ENCODE results near the gene GJC1.

GJC1 gene

DNA sequence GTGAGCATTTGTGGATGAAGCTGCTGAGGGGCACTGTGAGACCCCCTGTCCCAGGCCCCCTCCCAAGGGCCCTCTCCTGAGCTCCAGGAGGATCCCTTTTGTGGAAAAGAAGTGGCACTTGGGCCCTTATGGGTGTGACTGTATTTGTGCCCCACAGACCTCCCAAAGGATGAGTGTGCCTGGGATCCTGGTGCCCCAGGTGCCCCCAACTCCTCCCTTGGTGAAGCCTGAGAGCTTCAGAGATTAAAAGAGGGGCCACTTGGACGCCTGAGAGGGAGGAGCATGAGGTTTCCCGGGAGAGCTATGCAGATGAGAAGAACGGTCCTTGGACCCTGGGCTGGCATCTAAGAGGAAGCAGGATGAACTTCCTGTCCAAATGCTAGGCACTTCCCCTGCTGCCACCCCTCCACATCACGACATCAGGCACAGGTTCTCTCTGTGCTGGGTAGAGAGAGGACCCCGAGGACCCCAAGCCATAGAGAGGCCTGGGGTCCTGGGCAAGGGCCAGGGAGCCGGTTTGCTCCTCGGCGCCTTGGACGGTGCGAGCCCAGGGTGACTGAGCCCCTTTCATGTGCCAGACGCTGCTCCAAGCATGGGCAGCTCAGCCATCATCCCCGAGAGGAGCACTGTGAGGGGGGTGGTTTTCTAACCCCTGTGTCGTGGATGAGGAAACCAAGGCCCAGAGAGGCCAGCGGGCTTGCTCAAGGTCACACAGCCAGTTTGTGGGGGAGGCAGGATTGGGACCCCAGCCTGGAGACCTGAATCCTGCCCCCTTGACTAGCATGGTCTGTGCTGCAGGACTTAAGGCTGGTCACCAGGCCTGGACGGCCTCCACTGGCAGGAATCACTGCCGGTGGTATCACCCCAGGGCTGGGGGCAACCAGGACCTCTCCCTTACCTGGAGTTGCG lies 76.9 kb downstream of the GJC1 start:
- H3K9me3 ChIP-seq (ENCODE audit: control insufficient read depth, low read length), result no peaks in the 10 kb centered on the region
- no peaks in the 10 kb centered on the region for H3K4me1 ChIP-seq (ENCODE audit: control insufficient read depth, insufficient read depth, low read length)
- H3K4me3 ChIP-seq (ENCODE audit: low read length), result no peak overlapping the region
- peaks cover 6% of the 10 kb centered on the region for H3K27me3 ChIP-seq (replicated peaks; ENCODE audit: control insufficient read depth, insufficient read depth, low read length)
- H3K9ac ChIP-seq (ENCODE audit: low read length), result no peak overlapping the region
- DNase-seq (ENCODE audit: low read depth), result no peak
- H3K36me3 ChIP-seq (ENCODE audit: control insufficient read depth, insufficient read depth, low read length, severe bottlenecking), result no peaks in the 10 kb centered on the region

DNA sequence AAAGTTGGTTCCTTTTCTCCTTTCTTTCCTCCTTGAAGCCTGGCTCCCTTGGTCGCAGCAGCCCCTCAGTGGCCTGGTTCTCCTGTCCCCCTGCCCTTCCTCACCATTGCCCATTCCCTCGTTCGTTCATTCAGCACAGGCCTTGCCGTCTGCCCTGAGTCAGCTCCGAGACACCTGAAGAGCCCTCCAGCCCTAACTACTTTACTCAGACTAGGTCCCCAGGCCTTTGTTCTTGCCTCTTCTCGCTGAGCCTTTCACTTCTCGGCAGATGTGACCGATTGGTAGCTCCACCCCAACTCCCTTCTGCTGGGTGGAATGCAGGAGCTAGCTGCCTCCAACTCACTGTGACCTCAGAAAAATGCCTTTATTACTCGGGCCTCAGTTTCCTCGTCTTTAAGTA lies 78.3 kb downstream of the GJC1 start:
- H3K9me3 ChIP-seq (ENCODE audit: control insufficient read depth, low read length), result no peaks in the 10 kb centered on the region
- no peaks in the 10 kb centered on the region for H3K27me3 ChIP-seq (replicated peaks; ENCODE audit: control insufficient read depth, insufficient read depth, low read length)
- H3K4me1 ChIP-seq (ENCODE audit: control insufficient read depth, insufficient read depth, low read length), result no peaks in the 10 kb centered on the region
- no peak overlapping the region for H3K4me3 ChIP-seq (ENCODE audit: low read length)
- DNase-seq (ENCODE audit: low read depth), result no peak
- H3K9ac ChIP-seq (ENCODE audit: low read length), result no peak overlapping the region
- no peaks in the 10 kb centered on the region for H3K36me3 ChIP-seq (ENCODE audit: control insufficient read depth, insufficient read depth, low read length, severe bottlenecking)

DNA sequence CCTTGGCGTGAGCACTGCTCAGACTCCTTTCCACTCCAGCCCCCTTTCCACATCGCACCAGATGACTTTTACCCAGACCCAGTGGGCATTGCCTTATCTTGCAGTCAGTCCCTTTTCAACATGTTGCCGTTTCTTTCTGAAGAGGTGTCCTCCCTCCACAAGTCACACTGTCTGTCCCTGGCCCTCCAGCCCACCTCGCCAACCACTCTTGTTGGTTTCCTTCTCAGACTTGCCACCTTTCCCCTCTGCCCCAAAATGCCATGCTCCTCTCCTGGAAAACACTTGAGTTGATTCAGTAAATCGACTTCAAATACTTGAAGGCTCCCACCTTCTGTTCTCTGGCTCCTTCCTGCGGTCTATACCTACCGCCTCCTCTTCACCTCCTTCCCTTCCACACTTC lies 78.8 kb downstream of the GJC1 start:
- DNase-seq (ENCODE audit: low read depth), result no peak
- no peaks in the 10 kb centered on the region for H3K27me3 ChIP-seq (replicated peaks; ENCODE audit: control insufficient read depth, insufficient read depth, low read length)
- H3K36me3 ChIP-seq (ENCODE audit: control insufficient read depth, insufficient read depth, low read length, severe bottlenecking), result no peaks in the 10 kb centered on the region
- H3K4me1 ChIP-seq (ENCODE audit: control insufficient read depth, insufficient read depth, low read length), result no peaks in the 10 kb centered on the region
- H3K4me3 ChIP-seq (ENCODE audit: low read length), result no peak overlapping the region
- no peak overlapping the region for H3K9ac ChIP-seq (ENCODE audit: low read length)
- H3K9me3 ChIP-seq (ENCODE audit: control insufficient read depth, low read length), result no peaks in the 10 kb centered on the region

DNA sequence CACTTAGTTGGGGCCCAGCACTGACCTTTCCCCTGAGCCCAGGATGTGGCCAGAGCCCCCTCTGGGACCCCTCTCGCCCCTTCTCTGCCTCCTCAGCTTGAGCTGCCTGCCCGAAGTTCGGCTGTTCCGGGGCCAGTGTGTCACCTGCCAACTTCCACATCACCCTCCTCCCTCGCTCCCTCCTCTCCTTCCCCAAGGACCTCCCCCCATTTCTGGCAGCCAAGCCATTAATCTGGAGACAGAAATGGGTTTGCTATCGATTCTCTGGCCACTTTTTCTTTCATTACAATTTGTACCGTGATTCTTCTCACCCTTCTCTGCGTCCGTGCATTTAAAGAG lies 80.1 kb downstream of the GJC1 start:
- DNase-seq (ENCODE audit: low read depth), result no peak
- Histone ChIP-seq H3K9ac (ENCODE audit: low read length) (no peak overlapping the region), H3K9me3 (ENCODE audit: control insufficient read depth, low read length) (no peaks in the 10 kb centered on the region), H3K4me3 (ENCODE audit: low read length) (no peak overlapping the region), H3K4me1 (ENCODE audit: control insufficient read depth, insufficient read depth, low read length) (no peaks in the 10 kb centered on the region), H3K36me3 (ENCODE audit: control insufficient read depth, insufficient read depth, low read length, severe bottlenecking) (no peaks in the 10 kb centered on the region), H3K27me3 (replicated peaks; ENCODE audit: control insufficient read depth, insufficient read depth, low read length) (no peaks in the 10 kb centered on the region)

DNA sequence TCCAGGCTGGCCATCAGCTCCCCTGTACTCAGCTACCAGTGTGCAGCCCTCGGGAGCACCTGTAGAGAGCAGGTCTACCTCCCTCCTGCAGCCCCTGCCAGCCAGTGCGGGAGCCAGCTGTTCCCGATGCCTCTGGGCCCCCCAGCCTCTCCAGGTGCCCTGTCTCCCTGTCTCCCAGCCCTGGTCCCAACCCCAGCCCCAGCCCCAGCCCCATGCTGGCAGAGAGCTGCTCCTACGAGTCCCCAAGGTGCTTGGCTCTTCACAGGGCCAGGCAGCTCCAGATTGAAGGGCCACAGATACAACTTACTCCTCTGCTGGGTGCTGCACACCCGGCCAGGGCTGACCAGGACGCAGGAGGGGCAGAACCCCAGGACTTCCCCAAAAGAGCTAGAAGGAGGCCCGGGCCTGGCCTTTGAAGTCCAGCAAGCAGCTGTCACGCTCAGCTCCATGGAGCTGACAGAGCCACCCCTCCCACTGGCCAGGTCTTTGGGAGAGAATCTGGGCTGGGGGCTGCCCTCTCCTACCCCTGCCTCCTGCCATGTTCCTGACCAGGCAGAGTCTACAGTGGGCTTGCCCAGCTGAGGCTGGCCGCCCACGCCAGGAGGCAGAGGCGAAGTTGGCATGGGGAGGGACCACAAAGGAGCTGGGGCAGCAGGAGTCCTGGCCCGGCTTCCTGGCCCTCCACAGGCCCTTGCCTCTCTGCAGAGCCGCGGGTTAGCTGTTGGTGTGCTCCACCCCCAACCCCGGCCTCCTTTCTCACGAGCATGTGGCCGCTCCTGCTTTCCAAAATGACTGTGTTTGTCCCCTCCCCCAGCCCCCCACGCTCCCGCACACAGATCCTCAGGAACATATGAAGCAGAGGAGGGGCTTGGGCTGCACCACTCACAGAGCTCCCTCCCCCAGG lies 80.8 kb downstream of the GJC1 start:
- Histone ChIP-seq H3K36me3 (ENCODE audit: control insufficient read depth, insufficient read depth, low read length, severe bottlenecking) (no peaks in the 10 kb centered on the region), H3K4me1 (ENCODE audit: control insufficient read depth, insufficient read depth, low read length) (no peaks in the 10 kb centered on the region), H3K4me3 (ENCODE audit: low read length) (no peak overlapping the region), H3K27me3 (replicated peaks; ENCODE audit: control insufficient read depth, insufficient read depth, low read length) (no peaks in the 10 kb centered on the region), H3K9ac (ENCODE audit: low read length) (no peak overlapping the region), H3K9me3 (ENCODE audit: control insufficient read depth, low read length) (no peaks in the 10 kb centered on the region)
- no peak for DNase-seq (ENCODE audit: low read depth)
